NCI-H1092 treated with DMSO at 0.1 percent for 48 hours (cell line): ENCODE results near the gene TMEM235.
"Not testable (repeated sequence)": the region's sequence is repeated elsewhere in the genome, so short reads cannot be mapped to it uniquely, and the experiment has no call there.

Experiments
- DNase-seq: peaks from one replicate; lab custom pipeline; 2025; lab: John Stamatoyannopoulos, UW

Gene TMEM235

GRCh38 chr17:78219396-78220150, 11.9 kb upstream of the TMEM235 start:
- no peak for DNase-seq

DNA sequence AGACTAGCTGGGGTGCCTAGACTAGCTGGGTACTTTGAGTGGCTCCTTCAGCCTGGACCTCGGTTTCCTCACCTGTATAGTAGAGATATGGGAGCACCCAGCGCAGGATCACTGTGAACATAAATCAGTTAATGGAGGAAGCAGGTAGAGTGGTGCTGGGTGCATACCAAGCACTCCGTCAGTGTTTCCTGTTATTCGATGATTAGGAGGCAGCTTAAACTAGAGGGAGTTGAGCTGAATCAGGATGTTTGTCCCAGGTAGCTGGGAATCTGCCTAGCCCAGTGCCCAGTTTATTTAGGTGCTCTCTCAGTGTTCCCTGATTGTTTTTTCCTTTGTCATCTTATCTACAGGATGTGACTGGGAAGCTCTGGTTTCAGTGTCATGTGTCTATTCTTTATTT, 8.4 kb upstream of the TMEM235 start:
- DNase-seq, result no peak

GRCh38 chr17:78223765-78224164, 7.7 kb upstream of the TMEM235 start:
- no peak for DNase-seq

- DNase-seq, result peak; percentile 23
These were observed 7.0 kb upstream of the TMEM235 start for GRCh38 chr17:78224231-78225087.

GRCh38 chr17:78225088-78225865, 6.2 kb upstream of the TMEM235 start:
- DNase-seq, result no peak

DNA sequence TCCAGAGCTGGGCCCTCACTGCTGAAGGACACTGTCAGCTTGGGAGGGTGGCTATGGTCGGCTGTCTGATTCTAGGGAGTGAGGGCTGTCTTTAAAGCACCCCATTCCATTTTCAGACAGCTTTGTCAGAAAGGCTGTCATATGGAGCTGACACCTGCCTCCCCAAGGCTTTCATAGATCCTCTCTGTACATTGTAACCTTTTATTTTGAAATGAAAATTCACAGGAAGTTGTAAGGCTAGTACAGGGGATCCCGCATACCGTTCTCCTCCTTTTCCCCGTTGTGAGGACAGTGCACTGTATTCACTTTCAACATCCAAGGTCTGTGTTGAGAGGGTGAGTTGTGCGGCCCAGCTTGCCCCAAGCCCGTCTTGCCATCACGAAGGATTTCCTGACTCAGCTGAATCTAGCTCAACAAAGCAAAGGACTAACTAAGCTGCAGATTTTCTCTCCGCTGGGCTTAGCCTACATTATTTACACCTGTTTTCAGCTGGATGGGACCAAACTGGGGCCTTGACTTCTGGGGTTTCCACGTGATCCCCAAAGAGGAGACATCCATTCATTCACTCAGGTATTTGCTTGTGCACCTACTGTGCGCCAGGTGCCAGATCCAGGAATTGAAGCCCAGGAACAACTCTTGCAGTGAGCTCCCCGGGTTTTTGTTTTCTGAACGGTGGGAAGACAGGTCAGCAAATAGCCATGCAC, 5.2 kb upstream of the TMEM235 start:
- DNase-seq, result no peak

DNA sequence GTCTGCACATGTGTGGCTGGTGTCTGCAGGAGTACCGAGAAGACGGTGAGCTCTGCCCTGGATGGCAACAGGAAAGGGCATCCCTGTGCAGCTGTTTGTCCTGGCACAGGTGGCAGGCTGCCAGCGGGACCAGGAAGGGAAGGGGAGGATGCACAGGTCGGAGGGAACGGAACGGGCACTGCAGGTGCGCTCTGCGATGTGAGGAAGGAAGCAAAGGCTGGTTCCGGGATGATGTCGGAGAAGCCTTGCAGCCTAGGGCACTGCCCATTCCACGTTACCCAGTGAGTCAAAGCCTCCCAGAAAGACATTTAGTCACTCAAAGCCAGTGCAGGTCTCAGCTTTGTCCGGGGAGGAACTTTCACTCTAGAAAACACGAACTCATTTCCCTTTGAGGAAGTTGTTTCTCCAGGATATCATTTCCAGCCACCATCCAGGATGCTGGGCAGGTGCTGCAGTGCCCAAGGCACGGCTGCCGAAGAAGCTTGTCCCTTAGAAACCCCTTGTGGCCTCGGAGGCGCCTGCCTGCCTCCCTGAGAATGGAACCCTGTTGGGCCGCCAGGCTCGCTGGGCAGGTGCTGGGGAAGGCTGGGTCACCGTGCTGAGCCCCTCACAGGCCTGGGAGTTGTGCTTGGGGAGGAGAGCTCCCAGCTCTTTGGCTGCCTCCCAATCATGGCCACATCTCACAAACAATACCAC, 4.5 kb upstream of the TMEM235 start:
- no peak for DNase-seq

GRCh38 chr17:78227455-78227916, 3.9 kb upstream of the TMEM235 start:
- DNase-seq, result no peak

DNA sequence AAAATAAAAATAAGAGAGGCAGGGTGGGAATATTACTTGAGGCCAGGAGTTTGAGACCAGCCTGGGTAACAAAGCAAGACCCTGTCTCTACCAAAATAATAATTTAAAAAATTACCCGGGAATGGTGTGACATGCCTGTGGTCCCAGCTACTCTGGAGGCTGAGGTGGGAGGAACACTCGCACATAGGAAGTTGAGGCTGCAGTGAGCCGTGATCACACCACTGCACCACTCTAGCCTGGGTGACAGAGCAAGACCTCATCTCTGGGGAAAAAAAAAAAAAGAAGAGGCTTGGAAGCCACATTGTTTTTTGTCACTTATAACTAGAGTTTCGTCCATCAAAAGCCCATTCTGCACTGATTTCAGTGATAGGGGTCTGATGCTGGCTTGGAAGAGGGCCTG, 3.3 kb upstream of the TMEM235 start:
- DNase-seq, result no peak

DNA sequence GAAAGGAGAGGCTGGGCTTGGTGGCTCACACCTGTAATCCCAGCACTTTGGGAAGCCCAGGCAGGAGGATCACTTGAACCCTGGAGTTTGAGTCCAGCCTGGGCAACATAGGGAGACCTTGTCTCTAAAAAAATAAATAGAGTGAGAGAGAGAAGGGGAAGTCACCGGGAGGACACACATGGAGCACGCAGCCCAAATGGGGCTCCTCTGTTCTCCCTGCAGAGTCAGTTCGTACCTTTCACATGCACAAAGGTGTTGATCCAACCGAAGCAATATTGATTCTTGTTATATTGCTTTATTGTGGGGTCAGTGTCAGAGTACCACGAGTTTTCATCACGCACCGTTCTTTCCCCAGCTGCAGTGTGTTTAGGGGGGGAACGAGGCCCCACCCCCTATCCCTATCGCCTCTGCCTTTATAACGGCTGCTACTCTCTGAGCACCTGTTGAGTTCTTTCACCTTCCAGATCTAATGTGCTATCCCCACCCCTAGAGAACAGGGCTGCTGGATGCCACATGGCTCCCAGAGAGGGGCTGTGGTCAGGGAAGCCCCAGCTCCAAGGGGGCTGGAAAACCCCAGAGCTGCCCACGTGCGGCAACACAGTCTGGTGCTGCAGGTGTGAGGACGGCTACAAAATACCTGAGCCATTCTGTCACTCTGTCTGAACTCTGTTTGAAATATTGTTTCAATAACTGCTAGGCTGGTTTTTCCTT, 1.0 kb upstream of the TMEM235 start:
- no peak for DNase-seq

DNA sequence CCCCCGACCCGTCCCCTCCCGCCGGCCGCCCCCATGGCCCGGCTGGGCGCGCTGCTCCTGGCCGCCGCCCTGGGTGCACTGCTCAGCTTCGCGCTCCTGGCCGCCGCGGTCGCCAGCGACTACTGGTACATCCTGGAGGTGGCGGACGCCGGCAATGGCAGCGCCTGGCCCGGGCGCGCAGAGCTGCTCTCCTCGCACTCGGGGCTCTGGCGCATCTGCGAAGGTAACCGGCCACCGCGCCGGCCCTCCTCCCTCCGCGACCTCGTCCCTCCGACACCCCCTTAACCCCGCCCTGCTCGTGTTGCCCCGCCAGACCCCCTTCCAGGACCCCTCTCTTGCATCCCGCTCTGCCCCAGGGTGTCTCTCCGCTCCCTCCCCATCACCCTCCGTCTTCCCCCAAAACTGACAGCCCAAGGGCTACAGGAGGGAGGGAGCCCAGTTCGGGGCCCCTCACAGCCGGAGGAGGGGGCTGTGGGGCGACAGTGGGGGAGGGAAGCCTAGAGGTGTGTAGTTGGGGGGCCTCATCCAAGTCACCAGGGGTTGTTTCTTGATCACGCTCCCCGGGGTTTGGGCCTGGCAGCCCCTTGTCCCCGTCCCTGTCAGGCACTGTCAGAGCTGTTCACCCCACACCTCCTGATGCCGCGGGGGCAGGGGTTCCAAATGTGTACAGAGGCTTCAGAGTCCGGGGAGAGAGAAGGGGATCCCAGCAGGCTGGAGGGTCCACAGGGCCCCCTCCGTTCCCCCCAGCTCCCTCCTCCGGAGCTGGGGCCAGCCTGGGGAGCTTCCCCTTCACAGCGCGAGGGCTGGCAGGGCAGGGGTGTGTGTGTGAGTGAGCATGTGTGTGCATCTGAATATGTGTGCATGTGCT, 794 bp downstream of the TMEM235 start:
- no peak for DNase-seq

DNA sequence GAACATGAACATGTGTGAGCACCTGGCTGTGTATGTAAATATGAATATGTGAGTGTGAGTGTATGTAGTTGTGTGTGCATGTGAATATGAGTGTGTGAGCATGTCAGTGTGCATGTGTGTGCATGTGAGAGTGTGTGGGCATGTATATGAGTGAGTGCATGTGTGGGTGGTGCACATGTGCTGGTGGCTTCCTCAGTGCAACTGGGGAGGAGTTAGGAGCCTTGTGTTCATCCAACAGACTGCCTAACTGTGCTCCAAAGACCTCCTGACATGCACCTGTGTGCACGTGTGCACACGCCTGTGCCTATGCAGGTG, 1.4 kb downstream of the TMEM235 start:
- no peak for DNase-seq

DNA sequence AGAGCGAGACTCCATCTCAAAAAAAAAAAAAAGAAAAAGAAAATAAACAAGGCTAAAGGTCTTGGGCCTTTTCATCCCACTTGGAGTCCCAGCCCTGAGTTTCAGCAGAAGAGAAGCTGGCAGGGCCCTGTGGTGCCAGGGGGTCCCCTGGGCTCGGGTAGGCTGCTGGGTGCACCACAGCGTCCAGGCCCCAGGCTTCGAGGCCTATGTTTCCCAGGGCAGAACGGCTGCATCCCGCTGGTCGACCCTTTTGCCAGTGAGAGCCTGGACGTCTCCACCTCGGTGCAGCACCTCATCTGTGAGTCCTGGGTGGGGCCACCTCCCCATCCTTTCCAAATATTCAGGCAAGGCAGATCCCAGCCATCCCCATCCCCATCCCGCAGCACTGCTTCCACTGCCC, 2.2 kb downstream of the TMEM235 start:
- no peak for DNase-seq

GRCh38 chr17:78234261-78234865, 2.9 kb downstream of the TMEM235 start:
- no peak for DNase-seq

- DNase-seq, result not testable (repeated sequence)
These were observed 3.6 kb downstream of the TMEM235 start for GRCh38 chr17:78235022-78235421.

DNA sequence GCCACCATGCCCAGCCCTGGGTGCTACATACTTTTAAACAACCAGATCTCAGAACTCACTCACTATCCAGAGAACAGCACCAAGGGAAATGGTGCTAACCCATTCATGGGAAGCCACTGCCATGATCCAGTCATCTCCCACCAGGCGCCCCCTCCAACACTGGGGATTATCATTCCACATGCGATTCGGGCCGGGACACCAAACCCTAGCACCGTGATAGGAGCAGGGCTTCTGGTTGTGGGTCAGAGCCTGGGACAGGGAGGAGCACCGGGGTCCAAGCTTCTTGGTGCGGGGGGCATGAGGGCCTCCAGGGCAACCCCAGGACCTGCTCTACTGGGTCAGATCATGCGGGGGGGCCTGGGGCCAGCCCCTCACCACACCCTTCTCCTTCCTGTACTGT, 4.5 kb downstream of the TMEM235 start:
- no peak for DNase-seq

- no peak for DNase-seq
These were observed 5.1 kb downstream of the TMEM235 start for GRCh38 chr17:78236362-78237127.

- DNase-seq, result no peak
These were observed 6.1 kb downstream of the TMEM235 start for GRCh38 chr17:78237401-78238012.
